Kasumi-1 (cell line): ENCODE measurements around the gene PRSS8.
A peak's percentile ranks its signal among the peaks of the same experiment; 100 is the strongest.
"Not testable (repeated sequence)": the region's sequence is repeated elsewhere in the genome, so short reads cannot be mapped to it uniquely, and the experiment has no call there.

ENCODE experiments used
- DNase-seq, 2 experiments: peaks; one replicate each; lab custom pipeline; 2025; lab: John Stamatoyannopoulos, UW

PRSS8 gene

GRCh38 chr16:31105677-31106213 is 29.8 kb downstream of the PRSS8 start:
- DNase-seq: peak; percentile 45 to 46

DNA sequence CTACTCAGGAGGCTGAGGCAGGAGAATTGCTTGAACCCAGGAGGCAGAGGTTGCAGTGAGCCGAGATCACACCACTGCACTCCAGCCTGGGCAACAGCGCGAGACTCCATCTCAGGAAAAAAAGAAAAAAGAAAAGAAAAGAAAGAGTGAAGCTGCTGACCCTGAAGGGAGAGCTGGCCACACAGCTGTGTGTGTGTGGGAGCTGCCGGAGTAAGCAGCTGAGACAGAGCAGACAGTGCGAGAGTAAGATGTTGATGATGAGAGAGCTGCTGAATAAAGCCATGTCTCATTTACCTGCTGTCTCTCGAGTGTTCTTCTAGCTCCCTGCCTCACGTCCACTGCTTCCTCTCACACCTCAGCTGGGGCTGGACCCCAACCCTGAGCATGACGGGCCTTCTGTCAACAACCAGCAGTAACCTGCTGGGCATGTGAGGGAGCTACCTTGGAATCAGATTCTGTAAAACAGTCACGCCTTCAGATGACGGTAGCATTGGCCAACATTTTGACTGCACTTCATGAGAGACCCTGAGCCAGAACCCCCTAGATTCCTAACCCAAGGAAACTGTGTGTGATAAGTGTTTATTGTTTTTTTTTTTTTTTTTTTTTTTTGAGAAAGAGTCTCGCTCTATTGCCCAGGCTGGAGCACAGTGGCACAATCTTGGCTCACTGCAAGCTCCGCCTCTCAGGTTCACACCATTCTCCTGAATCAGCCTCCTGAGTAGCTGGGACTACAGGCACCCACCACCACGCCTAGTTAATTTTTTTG is 34.5 kb downstream of the PRSS8 start:
- DNase-seq: not testable (repeated sequence)

GRCh38 chr16:31099860-31100638 is 35.5 kb downstream of the PRSS8 start:
- no peak for DNase-seq

DNA sequence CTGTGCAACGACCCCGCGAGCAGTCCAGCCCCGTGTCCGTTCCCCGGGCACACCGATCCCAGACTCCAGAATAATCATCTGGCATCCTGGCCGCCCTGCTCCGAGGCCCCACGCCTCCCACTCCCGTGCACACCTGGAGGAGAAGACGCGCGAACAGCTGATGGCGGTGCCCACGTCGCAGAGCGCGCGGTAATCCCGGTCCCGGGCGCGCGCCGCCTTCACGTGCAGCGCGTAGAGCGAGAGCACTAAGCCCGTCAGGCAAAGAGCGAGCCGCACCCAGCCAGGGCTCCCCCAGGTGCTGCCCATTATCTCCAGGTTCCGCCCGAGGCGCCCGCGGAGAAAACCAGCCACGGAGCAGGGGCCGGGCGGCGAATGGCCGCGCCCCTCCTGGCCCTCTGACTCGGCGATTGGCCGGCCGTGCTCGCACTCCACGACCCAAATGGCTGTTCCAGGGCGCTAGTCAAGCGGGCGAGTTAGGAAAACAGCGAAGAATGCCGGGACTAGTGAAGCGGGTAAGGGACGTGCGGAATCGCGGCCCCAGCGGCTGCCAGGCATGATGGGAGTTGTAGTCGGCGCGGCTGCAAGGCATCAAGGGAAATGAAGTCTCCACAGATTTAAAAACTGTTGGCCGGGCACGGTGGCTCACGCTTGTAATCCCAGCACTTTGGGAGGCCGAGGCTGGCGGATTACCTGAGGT is 41.0 kb downstream of the PRSS8 start, which contains the start of gene VKORC1:
Gene VKORC1, minus strand, starts transcription at position 374 of the 697 bp plus-strand sequence. Its CDS starts 68 bp downstream, at position 306.
- peak; percentile 86 to 89 for DNase-seq

- no peak for DNase-seq
Measured at GRCh38 chr16:31094088-31094423, 41.5 kb downstream of the PRSS8 start.

GRCh38 chr16:31093132-31093703 is 42.3 kb downstream of the PRSS8 start:
- DNase-seq: peak in 1 of 2 experiments; percentile 5

GRCh38 chr16:31092330-31092729 is 43.2 kb downstream of the PRSS8 start:
- DNase-seq: no peak

DNA sequence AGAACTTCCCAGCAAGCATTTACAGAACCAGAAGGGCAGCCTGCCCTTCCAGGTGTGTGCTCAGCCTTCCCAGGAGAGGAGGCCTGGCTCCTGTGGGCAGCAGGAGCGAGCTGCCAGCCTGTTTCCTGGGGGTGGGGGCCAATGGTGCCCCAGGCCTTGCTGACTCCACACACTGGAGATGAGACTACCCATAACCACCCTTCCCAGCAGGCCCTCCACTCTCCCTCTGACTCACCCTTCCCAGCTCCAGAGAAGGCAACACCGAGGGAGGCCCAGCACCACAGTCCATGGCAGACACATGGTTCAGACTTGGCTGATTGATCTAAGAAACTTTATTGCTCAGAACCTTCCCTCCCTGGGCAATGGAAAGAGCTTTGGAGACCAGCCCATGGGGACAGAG is 45.0 kb downstream of the PRSS8 start:
- DNase-seq: no peak

GRCh38 chr16:31089199-31089598 is 46.3 kb downstream of the PRSS8 start:
- no peak for DNase-seq

DNA sequence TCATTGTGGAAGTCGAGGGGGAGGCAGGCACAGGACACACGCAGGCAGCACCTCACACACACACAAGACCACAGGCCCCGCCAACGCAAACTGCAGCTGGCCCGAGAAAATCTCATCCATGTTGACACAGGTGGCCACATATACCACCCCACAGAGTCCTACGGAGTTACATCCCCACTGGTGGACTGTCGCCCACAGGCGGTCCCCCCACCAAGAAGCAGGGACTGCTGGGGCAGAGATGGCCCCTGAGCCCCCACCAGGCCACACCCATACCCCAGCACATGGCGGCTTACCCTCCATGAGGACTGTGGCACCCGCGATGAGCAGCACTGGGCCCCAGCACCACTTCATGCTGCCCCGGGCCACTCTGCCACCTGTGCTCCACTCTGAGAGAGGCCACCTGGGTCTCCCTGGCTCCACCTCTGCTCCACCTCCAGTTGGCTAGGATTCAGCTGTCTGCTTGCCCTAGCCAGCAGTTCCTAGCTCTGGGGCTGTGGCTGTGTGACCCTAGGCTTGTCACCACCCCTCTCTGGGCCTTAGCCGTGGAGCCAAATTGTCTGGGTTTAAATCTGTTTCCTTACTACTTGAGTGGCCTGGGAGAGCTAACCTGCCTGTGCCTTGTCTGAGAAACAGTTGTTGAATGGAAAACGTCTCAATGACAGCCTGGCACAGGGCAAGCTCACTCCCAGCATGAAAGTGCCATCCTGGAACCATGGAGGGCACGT is 46.9 kb downstream of the PRSS8 start, which contains the start of gene PRSS53:
Gene PRSS53, minus strand, starts transcription at position 485 of the 725 bp plus-strand sequence. Its CDS starts 134 bp downstream, at position 351.
- DNase-seq: no peak

DNA sequence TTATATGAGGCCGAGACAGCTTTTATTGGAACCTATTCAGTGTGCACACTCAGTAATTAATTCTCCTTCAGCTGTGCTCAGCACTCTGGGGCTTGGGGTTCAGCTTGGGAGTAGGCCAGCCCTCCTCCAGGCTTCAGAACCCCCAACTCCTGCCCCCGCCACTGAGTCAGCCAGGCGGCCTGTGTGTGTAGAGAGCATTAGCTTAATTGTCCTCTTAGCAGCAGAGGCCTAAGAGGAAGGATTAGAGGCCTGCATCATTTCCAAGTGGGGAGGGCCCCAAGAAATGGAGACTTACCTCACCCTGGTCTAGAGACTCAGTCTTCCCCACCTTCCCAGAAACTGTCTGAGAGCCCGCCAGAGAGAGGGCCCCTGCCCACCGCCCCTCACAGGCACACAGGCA is 47.6 kb downstream of the PRSS8 start:
- no peak for DNase-seq

GRCh38 chr16:31087481-31087880 is 48.0 kb downstream of the PRSS8 start:
- DNase-seq: no peak

GRCh38 chr16:31086629-31086906 is 49.0 kb downstream of the PRSS8 start:
- no peak for DNase-seq

- no peak for DNase-seq
Measured at GRCh38 chr16:31085873-31086628, 49.5 kb downstream of the PRSS8 start.

DNA sequence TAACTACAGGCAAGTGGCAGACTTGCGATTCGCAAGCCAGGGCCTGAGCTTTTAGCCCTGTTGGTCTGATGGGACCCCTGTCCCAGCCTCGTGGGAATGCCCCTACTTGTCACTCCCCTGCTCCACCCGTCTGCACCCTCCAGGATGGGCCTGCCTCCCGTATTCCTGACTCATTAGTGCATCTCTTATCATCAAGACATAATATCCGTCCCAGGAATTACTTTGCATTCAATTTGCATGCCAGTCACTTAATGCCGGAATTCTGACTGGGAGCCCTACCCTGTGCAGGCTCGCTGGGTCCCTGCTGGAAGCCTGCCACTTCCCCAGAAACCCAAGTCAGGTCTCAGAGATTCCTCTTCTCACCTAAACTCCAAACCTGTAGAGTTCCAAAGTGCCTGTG is 50.1 kb downstream of the PRSS8 start:
- no peak for DNase-seq

- no peak for DNase-seq
Measured at GRCh38 chr16:31084584-31085302, 50.8 kb downstream of the PRSS8 start.

DNA sequence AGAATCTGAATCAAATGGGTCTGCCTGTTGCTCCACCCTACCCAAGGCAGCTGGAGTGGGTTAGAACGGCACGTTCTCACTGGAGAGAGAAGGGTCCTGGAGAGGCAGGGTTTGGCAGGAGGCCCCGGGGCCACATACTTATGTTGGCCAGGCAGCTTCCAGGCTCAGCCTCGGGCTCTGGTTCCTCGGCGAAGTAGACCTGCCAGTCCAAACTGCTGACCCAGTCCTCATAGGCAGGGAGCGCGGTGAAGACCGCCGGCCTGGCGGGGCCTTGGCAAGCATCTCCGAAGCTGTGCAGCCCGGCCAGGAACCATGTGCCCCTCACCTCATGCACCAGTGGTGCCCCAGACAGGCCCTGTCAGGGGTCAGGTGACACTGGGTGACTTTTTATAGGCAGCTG is 51.5 kb downstream of the PRSS8 start:
- no peak for DNase-seq

DNA sequence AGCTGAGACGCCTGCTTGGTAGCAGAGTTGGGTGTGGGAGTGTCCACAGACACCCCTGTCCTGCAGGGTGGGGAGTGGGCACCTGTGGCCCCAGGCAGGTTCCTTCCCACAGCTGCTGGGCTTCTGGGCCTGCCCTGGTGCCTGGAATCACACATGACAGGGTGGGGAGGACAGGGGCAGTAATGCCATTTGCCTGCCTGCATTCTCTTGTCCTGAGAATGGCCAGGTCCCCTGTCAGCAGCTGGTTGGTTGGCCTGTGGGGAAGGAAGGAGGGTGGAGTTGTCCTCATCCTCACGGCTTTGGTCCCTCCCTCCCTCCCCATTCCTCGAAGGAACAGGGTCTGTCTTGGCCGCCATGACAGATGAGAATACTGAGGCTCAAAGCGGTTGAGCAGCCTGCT is 52.0 kb downstream of the PRSS8 start:
- DNase-seq: no peak

GRCh38 chr16:31083081-31083480 is 52.4 kb downstream of the PRSS8 start:
- no peak for DNase-seq
